Measurements from ENCODE around the gene SATB2.
A peak's percentile ranks its signal among the peaks of the same experiment; 100 is the strongest.

The SATB2 gene

DNA sequence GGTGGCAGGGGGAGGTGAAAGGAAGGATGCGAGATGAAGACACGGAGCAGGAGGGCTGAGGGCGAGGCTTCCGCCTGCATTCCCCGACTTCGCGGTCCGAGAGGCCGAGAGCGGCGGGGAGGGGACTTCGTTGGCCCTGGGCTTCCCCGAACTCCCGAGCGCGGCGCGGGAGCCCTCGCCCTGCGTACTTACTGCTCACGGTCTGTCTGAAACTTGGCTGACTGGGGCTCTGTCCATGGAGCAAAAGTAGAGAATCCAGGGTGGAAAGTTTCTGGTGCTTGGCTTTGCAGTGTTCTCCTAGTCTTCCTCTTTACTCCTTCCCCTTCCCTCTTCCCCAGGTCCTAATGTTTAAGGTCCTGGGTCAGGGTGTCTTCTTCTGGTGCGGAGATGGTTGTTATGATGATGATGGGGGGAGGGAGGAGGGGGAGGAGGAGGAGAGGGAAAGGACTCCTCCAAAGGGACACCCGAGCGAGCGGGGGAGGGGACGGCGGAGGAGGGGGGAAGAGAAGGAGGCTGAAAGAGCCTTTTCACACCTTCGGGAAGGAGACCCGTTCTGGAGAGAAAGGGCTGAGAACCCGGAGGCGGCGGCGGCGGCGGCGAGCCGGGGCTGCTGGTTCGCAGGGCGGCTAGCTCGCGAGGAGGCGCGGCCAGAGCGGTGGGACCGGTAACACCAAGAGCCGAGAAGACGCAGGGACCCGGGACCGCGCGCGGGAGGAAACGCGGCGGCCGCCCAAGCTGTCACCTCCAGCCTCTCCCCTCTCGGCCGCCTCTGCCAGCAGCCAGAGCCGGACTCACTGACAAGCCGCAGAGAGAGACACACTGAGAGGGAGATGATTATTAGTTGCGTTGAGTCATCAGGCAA is at the start of gene SATB2:
Gene SATB2, minus strand, starts transcription at position 793 of the 862 bp plus-strand sequence. CDS start 1,902 bp downstream, outside the sequence.
- DNase-seq: peak in 1 of 14 donors; percentile 29

GRCh38 chr2:199505755-199506403 is 48.1 kb upstream of the SATB2 start:
- DNase-seq: no peak

- no peak for DNase-seq
These were observed 45.4 kb upstream of the SATB2 start for GRCh38 chr2:199503148-199503547.

DNA sequence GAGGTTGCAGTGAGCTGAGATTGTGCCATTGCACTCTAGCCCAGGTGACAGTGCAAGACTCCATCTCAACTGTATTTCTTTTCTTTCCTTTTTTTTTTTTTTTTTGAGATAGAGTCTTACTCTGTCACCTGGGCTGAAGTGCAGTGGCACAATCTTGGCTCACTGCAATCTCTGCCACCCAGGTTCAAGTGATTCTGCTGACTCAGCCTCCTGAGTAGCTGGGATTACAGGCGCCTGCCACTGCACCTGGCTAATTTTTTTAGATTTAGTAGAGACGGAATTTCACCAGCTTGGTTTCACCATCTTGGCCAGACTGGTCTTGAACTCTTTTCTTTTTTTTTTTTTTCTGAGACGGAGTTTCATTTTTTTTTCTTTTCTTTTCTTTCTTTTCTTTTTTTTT is 41.3 kb upstream of the SATB2 start:
- DNase-seq: no peak

- no peak for DNase-seq
These were observed 37.4 kb upstream of the SATB2 start for GRCh38 chr2:199495147-199495546.

DNA sequence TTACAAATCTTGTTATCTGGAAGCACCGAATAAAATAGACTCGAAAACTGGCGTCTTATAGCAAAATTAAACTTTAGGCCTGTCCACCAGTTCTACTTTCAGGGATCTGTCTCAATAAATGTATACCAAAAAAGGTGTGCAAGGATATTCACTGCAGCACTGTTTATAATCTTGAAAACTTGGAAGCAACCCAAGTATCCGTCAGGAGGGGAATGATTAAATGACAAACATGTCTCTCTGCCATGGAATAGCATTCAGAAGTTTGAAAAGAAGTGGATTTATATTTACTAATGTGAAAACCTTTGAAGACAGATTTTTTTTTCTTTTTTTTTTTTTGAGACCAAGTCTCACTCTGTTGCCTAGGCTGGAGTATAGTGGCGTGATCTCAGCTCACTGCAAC is 32.3 kb upstream of the SATB2 start:
- no peak for DNase-seq

DNA sequence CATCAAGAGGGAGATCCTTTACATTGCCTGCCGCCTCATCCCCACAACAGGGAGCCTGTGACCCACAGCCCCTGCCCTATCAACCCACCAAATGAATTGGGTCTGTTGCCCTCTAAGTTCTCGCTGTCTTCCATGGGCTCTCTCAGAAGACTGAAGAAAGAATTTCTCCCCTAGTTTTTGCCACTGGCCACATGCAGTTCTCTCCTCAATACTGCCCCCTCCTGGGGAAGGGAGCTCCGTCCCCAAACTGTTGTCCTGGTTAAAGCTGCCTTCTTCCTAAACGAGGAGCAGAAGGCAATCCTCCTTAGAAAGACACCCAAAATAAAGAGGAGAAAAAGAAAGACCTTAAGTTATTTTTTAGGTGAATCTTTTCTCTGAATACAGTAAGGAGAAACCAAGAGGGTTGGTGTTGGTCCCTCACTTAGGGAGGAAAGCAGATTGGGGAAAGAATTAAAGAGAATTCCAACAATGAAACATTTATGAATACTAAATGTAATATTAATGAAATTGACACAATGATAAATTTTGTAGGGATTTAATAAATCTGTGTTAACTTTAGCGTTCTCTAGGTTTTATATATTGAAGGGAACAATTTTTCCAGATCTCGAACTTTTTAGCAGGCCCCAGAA is 31.1 kb upstream of the SATB2 start:
- DNase-seq: peak in 7 of 14 donors; percentile 9 to 56 (median 14)

GRCh38 chr2:199485732-199486335 is 28.1 kb upstream of the SATB2 start:
- peak in 7 of 14 donors; percentile 9 to 51 (median 20) for DNase-seq

- DNase-seq: no peak
These were observed 27.2 kb upstream of the SATB2 start for GRCh38 chr2:199484927-199485326.

GRCh38 chr2:199480966-199481365 is 23.2 kb upstream of the SATB2 start:
- DNase-seq: no peak

- no peak for DNase-seq
These were observed 19.6 kb upstream of the SATB2 start for GRCh38 chr2:199477277-199477834.

GRCh38 chr2:199471443-199472057 is 13.8 kb upstream of the SATB2 start:
- DNase-seq: peak in 9 of 14 donors; percentile 13 to 75 (median 30)

DNA sequence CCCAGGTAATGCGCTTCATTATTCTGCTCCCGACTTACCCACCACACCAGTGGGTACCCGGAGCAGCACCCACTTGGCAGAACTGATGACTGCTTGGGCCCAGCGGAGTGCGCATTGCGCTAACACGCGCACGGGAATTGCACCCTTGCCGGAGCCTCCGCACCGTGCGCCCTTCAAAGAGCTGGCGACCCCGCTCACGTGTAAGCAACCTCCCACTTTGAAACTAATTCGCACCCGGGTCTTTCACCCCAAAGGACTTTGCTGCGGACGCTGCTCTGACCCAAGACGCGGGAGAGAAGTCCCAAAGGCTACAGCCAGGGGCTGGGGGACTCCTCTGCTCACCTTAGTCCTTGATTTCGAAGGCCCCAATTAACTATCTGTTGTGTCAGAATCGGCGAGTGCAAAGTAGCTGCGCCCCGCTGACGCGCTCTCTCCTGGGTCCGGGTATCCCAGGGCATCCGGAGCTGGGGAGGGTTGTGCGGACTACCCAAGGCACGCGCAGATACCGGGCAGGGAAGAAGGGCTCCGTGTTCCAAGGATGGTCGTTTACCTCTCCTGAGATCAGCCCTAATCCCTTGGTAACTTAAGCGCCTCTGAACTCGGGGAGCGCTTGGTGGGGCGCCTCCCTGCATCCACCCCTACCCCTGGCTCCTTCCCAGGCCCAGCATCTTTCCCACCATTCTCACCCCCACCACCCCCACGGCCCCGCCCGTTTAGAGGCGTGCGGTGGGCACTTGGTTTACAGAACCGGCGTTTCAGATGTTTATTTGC is 13.1 kb upstream of the SATB2 start:
- no peak for DNase-seq

DNA sequence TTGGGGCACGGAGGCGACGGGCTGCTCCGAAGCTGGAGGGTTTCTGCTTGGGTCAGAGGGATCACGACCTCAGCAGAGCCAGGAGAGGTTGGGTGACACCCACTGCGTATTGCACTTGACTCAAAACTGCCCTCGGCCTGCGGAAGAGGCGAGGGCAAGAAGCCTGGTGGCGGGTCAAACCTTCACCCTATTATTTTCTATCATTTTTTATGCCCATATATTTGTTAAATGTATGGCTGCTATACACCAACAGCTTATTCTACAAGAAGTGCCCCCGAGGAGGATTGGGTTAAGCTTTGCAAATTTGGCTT is 12.6 kb upstream of the SATB2 start:
- DNase-seq: no peak

- DNase-seq: no peak
These were observed 12.0 kb upstream of the SATB2 start for GRCh38 chr2:199469514-199470360.

GRCh38 chr2:199468561-199469513 is 11.1 kb upstream of the SATB2 start:
- DNase-seq: no peak

DNA sequence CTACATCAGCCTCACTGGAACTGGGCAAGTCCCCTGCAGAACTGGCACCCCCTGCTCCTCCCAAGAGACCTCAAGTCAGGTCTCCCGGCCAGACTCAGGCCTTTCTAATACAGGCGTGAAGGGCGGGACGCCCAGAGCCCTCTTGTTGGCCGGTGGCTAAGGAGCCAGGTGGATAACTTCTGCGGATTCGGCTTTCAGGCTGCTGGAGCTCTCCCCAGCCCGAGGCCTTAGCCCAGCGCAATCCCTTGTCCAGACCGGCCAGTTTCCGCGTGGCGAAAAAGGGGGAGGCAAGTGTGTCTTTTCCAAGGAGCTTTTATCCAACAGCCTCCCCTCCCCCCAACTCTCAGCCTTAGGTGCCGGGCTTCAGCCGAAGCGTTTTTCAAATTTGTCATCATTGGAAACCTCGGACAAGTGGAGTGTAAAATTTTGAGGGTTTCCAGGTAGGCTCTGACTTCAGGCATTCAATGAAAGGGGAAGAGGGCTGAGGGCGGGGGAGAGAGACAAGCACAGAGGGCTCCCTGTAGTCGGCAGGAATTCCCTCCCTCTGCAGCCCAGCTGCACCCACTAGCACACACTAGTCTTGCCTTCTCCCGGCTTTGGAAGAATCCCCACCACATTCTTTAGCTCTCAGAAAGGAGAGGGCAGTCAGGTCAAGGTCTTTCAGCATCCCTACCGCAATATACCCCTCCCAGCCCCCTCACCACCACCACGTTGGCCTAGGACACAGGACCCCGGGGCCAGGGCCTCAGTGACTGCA is 9.5 kb upstream of the SATB2 start:
- DNase-seq: no peak

GRCh38 chr2:199466692-199467065 is 8.9 kb upstream of the SATB2 start:
- DNase-seq: no peak

Measured in C1 segment of cervical spinal cord (tissue), 14 donors.